ENCODE results near the gene TTYH1.
"Not testable (repeated sequence)": the region's sequence is repeated elsewhere in the genome, so short reads cannot be mapped to it uniquely, and the experiment has no call there.

Gene TTYH1

GRCh38 chr19:54446349-54446748 lies 31.1 kb downstream of the TTYH1 start:
- not testable (repeated sequence) for DNase-seq

GRCh38 chr19:54448040-54448773 lies 32.9 kb downstream of the TTYH1 start:
- DNase-seq = peak in 1 of 2 experiments; percentile 29

GRCh38 chr19:54448774-54449700 lies 33.8 kb downstream of the TTYH1 start, which contains the start of gene LENG8:
Gene LENG8, plus strand, starts transcription at chr19:54449199. Its CDS starts 2,146 bp downstream, at chr19:54451345.
- DNase-seq = peak; percentile 70 to 90

- no peak for DNase-seq
These were observed 34.4 kb downstream of the TTYH1 start for GRCh38 chr19:54449701-54450069.

- no peak for DNase-seq
These were observed 36.1 kb downstream of the TTYH1 start for GRCh38 chr19:54451331-54451871.

- DNase-seq = no peak
These were observed 36.7 kb downstream of the TTYH1 start for GRCh38 chr19:54451997-54452396.

GRCh38 chr19:54452626-54453025 lies 37.4 kb downstream of the TTYH1 start:
- DNase-seq = no peak

- DNase-seq = no peak
These were observed 38.9 kb downstream of the TTYH1 start for GRCh38 chr19:54453921-54454780.

- no peak for DNase-seq
These were observed 39.8 kb downstream of the TTYH1 start for GRCh38 chr19:54454781-54455675.

- no peak for DNase-seq
These were observed 40.6 kb downstream of the TTYH1 start for GRCh38 chr19:54455786-54456422.

- no peak for DNase-seq
These were observed 41.4 kb downstream of the TTYH1 start for GRCh38 chr19:54456423-54457373.

GRCh38 chr19:54457773-54458647 lies 42.7 kb downstream of the TTYH1 start:
- no peak for DNase-seq

- no peak for DNase-seq
These were observed 43.5 kb downstream of the TTYH1 start for GRCh38 chr19:54458648-54459281.

GRCh38 chr19:54459282-54460229 lies 44.3 kb downstream of the TTYH1 start:
- no peak for DNase-seq

GRCh38 chr19:54460230-54461005 lies 45.2 kb downstream of the TTYH1 start:
- no peak for DNase-seq

GRCh38 chr19:54461210-54461609 lies 45.9 kb downstream of the TTYH1 start:
- DNase-seq = no peak
